Stimulated activated CD4-positive, alpha-beta T cell treated with anti-CD3 and anti-CD28 coated beads, Interleukin-15, amount 100 ng/mL, for 48 hours (primary cell): ENCODE results near the gene FGF14.
"Not testable (repeated sequence)": the region's sequence is repeated elsewhere in the genome, so short reads cannot be mapped to it uniquely, and the experiment has no call there.

Experiments used
- DNase-seq, 2 donors: peaks; one replicate each; pipeline ENCODE4 v3.0.0-alpha.2; 2020; ENCODE audit warnings: low read depth in 2 of 2

FGF14 gene

DNA sequence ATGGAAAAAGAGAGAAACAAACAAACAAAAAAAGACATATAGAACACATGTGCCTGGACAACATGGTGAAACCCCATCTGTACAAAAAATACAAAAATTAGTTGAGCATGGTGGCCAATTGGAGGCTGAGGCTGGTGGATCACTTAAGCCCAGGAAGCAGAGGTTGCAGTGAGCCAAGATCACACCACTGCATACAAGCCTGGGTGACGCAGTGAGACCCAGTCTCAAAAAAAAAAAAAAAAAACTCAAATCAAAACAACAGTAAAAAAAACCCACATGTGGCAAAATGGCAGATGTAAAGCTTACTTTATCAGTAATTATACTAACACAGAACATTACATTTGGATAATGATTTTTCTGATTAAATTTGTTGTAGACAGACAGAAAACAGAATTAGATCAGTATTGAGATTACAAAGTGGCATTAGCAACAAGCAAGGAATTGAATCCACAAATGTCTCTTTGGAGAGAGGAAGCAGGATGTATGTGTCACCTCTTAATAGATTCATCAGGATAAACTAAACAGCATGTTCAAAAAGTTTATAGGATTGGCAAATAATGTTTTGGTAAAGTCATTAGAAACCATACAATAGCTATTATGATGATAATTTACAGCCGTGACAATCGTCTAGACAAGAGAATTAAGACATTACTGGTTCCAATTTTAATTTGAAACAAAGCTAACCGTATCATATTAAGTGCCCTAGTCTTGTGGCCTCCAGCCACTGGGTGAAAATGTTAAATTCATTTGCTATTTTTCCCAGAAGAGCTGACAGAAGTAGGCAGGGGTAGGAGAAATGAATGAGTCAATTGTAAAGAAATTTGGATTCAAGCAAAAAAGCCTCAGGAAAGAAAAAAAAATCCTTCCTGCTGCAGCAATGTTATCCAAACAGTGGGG is 206.0 kb downstream of the FGF14 start:
- DNase-seq, result no peak

DNA sequence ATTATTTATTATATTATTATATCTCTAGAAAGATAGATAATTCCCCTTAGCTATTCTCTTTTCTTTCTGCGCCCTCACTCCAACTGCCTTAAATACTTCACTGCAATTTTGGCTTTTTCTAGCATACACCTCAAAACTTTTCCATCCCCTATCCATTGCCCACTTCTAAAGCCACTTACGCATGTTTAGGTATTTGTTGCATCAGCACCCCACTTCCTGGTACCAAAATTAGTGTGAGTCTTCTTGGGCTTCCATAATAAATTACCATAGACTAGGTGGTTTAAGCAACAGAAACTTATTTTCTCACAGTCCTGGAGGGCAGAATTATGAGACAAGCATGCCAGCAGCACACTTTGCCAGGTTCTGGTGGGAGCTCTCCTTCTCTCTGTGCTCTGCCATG is 209.0 kb downstream of the FGF14 start:
- no peak for DNase-seq

DNA sequence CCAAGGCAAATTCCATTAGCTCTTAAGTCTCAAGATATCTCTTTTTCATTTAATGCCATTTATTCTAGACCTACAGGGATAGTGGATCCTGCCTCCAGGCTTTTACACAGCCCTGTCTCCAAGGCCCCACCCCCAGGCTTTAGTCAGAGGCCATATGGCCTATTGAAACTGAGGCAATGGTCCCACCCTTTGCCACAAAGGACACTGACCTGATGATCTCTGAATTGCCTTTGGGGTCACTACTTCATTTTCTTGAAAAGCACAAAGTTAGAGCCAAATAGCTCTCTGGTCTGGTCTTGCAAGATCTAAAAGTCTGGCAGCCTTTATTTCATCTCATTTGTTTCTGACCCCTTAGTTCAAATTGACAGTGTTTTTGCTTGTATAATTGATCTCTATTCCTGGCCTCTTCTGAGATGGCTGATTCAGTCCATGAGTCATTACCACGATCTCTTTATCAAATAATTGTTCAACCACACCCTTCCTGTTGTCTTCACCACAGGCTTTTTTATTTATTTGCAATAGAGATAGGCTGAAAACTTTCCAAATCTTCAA is 209.8 kb downstream of the FGF14 start:
- DNase-seq, result no peak

DNA sequence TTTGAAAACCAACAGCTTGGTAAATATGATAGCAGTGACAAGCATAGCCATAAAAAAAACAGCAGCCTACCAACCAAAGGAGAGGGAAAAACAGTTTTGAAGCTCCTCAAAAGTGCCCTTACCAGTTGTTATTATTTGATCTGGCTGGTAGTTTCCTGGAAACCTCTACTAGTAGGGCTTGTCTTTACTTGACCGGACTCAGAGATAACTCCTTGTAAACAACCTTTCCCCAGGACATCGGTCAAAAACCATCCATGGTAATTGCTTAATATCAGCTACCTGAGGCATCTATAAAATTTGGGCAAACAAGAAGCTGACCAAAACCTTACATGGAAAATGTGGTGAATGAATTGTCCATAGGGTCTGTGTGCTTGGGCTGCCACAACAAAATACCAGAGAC is 210.9 kb downstream of the FGF14 start:
- DNase-seq, result no peak

DNA sequence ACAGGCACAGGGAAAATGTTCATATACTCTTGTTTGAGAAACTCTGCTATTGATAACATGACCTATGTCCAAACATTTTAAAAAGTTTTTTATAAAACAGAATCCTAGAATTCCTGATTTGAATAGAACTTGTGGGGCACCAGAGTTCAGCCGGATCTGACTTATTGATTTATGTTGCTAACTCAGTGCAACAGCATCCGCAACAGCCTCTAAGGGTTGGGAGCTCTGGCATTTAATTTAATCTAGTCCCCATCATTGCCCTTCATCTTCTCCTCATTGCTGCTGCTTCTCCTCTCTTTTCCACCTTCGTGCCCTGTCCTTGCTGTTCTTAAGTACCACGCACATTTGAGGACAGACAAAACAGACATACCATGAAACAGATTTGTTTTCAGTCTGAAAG is 214.5 kb downstream of the FGF14 start:
- no peak for DNase-seq

DNA sequence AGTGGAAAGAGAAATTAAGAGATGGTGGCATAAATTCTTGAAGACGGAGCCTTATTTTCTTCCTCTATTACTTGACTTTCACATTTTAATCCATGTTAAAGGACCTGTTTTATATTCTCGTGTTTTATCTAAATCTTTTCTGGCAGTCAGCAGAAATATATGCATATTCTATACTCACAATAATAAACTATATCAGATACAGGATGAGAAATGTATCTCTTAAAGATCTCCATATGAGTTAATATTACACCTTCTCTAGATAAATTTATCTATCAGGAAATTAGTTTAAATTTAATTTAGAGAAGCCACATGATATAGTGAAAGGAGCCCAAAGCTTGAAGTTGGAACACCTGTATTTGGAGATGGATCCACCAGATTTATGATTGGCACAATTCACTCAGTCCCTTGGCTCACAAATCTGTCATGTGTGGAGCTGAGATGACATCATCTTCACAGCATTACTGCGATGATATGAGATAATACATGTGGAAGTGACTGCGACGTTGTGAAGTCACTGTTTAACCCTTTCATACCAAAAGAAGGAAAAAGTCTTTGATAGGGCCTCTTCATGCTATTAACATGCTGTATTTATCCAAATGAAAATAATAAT is 216.4 kb downstream of the FGF14 start:
- DNase-seq, result no peak

DNA sequence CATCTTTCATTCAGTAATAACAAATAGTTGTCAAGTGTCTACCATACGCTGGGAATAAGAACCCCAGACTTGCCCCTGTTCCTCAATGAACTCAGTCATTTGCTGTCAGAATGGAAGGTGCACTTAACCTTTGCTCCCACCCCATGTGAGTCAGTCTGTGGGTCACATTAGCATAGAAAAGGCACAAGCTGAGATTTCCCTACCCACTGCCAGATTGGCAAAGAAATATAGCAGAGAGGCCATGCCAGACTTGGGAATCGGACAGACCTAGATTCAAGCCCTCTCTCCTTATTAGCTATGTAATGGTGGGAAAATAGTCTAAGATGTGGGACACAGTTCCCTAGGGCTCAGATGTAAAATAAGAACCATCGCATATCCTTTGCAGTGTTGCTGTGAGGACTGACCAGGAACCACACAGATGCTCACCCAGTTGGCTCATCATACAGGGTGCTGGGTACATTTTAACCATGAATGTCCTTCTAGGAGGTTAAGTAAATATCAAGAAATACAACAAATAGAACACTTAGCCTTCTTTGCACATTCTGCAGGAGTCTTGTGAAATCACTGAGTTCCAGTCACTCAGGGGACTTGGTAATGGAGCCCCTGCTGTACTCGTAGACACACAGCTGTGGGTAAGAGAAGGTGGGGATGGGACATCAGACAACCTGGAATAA is 218.2 kb downstream of the FGF14 start:
- DNase-seq, result no peak

DNA sequence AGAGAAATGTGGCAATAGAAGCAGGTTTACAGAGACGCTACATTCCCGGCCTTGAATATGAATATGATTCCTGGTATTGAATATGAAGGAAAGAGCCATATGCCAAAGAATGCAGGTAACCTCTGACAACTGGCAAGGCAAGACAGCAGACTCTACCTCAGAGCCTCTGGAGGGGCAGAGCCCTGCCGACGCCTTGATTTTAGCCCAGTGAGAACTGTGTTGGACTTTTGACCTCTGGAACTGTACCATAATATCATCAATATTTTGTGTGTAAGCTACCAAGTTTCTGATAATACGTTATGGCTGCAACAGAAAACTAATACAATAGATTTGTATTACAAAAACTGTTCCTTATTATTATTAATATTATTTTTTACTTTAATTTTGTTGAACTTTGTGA is 219.7 kb downstream of the FGF14 start:
- no peak for DNase-seq

DNA sequence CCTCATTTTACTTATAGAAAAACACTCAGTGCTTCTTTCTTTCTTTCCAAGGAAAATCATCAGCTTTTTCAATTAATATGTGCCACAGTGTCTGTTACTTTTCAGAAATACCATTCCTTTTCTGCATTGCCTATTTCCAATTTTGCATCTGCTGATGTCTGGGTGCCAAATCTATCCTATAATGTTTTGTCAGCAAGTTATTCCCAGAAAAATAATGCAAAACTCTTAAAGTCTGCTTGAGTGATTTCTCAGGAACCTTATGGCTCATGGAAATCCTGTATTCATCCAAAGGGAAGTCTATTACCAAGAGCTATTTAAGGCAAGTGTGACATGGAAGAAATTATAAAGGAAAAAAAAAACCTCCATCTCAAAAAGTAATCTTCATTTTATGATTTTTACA is 224.4 kb downstream of the FGF14 start:
- no peak for DNase-seq

DNA sequence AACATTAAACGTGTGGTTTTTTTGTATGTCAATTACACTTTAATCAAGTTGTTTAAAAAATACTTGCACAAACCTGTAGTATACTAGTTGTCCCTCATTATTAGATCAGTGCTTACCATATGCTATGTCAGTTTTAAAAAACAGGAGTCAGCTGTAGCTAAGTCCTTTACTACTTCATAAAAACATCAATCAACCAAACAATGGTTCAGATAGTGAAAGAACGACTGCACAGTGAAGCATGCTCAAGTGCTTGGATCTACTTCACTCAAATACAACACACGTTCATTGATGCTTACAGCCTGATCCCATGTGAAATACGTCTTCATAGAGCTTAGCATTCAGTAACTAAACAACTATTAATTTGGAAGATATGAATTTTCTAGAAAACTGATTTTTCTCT is 225.0 kb downstream of the FGF14 start:
- DNase-seq, result no peak

DNA sequence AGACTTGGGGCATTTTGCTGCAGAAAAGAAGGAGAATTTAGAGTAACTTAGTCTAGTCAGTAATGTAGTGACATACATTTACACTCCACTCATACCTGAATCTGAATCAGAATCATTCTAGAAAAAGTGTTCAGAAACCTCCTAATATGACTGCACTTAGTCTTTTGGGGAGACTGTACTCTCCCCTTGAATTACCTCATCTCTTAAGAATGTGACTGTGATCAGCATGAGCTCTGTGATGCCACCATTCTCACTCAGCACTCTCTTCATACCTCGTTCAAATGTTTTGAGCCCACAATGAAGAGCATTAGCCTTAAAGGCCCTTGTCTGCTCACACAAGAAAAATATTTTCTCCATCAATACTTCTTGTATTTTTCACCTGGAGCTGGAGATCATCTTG is 229.4 kb downstream of the FGF14 start:
- DNase-seq, result no peak

DNA sequence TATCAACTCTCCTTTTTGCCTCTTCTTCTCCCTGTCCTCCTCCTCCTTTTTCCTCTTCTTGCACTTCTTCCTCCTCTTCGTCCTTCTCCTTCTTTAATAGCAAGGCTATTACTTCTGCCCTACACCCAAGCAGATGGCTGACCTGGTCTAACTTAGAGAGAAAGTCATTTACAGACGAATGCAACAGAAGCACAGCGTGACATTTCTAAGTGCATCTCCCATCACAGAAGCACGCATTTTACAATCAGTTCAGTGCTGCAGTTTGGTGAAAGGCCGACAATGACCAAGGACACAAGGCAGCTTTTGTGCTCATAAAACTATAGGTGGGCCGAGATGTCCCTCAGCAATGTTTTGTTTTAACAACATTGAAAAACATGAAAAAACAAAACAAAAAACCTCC is 231.5 kb downstream of the FGF14 start:
- DNase-seq, result no peak

DNA sequence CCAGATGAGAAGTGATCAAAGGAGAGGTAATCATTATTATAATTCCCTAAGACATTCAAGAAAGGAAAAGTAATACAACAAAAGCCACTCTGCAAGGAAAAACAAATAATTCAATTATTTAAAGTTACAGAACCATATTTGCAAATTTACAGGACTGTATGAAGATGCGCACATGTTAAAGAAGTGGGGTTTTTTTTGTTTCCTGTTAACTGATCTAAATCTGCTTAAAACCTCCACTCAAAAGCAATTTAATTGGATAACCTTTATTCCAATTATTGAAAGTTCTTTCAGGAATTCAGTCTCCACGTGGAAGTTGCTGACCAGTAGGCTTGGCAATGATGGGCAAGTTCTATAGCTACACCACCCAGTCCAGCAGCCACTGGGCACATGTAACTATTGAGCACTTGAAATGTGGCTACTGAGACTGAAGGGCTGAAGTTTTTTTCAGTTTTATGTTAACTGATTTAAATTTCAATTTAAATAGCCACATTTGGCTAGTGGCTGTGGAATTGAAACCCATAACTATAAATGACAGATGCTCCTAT is 232.3 kb downstream of the FGF14 start:
- no peak for DNase-seq

DNA sequence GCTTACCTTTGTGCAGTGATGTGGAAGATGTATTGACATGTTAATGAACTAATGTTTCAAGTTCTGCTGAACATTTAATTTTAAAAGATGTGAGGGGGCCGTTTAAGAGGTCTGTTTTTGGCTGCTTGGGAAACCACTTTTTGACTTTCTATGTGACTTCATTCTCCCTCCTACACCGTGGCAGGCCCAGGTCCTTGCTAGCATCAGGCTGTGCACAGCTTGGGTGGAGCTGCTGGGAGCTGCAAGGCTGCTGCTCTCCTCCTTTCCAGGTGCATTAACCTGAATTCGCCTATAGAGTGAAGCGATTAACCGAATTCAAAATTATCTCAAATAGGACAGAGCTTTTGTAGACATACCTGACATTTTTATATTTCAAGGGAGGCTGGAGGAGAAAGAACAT is 249.1 kb downstream of the FGF14 start:
- no peak for DNase-seq

DNA sequence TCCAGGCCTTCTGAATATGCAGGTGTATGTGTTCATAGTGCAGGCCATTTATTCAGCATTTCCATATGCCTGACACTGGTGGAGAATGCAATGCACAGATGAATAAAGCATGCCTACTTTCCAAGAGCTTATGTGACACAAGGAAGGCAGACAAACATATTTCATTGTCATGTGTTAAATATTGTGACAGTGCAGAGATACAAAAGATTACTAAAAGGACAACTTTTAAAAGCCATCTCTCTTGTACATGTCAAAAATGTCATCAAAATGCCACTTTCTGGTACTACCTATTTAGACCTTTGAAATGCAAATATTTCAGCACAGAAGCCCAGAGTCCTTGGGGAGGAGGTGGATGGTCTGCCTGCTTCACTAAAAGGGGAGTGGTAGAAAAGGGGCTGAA is 254.5 kb downstream of the FGF14 start:
- DNase-seq, result no peak

DNA sequence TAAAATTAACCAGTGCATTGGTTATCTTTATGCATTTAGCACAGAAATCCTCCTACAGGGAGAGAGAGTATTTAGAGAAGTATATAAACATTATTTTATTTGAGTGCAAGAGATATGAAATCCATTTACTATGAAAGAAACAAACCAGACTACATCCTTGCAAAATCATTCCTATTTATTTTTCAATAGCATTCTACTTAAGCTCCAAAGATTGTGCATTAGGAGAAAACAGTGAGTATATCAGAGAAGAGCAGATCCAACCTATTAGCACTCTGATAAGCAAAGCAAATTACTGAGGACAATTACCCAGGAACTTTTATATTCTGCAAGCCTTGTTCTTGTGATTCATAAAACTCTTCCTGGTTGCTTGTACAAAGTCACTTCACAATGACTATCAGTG is 256.1 kb downstream of the FGF14 start:
- DNase-seq, result no peak

DNA sequence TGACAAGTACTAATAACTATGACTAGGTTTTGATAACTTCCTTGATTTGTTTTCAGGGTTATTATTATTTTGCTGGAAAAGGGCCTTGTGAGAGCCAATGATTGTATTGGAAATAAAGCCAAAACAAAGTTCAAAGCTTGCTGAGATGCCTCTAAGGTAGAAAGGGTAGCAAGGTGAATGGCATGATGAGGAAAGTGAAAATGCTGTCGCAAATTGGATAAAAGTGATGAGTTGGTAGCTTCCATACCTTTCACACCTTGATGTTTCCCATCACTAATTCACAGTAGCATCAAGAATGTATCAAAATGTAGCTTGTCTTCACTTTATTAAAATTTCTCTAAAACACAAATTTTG is 259.4 kb downstream of the FGF14 start:
- no peak for DNase-seq

DNA sequence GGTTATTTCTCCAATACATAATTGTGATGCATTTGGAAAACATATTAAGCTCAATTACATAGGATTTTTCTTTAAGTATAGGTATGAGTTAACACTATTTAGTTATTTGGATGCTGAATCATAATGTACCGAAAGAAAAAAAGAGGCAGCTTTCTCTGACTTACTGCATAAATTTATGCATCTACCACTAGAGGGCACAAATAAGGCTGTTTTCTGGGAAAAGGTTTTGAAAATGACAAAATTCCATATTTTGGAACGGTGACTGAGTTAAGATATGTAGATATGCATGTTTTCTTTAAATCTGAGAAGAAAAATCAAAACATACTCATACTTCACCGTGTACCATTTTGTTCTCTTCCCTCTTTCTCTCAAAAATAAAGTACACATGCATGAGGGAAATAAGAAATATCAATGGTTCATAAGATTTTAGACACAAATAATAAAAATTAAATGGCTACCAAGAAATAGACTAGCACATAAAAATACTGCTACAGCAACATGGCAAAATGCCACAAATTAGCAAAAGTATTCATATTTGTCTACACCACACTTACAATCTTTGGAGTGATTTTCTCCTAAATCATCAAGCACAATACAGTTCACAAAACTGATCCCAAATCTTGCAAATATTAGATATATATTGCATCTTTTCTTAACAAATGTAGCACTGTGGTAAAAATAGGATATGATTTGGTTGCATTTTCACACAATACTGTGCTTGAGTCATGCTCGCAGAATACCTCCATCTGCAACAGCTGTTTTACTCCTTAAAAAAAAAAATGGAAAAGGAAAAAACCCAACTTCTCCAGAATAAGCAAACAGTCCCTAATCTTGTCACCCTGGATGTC is 260.0 kb downstream of the FGF14 start:
- no peak for DNase-seq

DNA sequence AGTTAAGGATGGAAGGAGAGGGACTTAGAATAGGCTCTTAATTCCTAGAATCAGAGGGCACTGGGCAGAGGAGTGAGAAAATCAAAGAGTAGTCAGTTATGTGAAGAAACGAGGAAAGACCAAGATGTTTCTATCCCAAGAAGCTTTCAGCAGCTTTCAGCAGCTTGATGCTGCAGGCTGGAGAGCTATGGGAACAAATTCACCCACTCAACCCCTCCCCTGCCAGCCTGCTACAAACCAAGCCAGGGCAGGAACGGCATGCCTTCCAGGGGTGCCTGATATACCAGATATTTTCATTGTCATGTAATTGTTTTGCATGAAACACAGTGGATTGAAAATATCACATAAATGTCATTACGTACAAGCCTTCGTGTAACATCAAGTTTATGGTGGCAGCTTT is 262.2 kb downstream of the FGF14 start:
- no peak for DNase-seq

DNA sequence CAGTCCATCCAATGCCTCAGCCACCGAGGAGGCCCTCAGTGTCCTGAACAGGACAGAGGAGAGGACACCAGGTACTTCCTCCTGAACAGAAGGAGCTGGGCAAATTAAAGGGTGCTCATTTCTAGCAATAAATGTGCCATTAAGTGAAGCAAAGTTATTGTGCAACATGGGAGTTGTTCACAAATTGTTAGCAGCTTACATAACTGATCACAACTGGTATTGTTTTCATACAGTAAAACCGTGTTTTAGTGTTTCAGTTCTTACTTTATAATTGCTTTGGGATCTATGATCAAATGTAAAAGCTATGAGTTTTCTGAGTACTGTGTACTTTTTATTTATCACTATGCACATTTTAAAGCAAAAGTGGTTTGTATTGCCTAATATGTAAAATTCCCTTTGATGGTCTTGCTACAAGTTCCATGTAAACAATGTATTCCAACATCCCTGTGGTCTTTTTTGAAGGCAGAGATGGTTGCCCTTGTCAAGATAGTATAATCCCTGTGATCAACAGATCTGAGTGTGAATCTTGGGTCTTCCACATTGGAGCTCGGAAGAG is 263.1 kb downstream of the FGF14 start:
- no peak for DNase-seq

DNA sequence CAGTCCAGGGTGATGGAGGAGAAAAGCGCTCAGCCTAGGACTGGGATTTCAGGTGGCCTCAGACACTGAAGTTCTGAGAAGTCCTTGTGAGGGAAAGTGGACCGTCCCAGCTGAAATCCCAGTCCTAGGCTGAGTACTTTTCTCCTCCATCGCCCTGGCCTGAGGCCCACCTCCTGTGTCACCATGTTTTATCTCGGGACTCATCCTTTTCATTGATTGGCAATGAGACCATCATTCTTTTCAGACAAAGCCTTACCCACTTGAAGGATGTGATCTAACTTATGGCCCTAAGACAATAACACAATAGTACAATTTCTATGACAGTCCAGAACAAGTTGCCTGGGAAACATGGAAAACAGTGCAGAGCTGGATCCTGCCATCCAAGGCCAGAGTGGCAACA is 263.9 kb downstream of the FGF14 start:
- DNase-seq, result not testable (repeated sequence)
